Activated CD4-positive, alpha-beta T cell treated with anti-CD3 and anti-CD28 coated beads, Interleukin-2, amount 10 ng/mL, durations not matched to agents 7 days and 5 days (primary cell): ENCODE measurements around the gene CAMKK2. TPM values are rescaled to one million over a fixed set of nuclear protein-coding genes. Genes with fewer than 3 reads are reported as not detected.
"Not testable (repeated sequence)": the region's sequence is repeated elsewhere in the genome, so short reads cannot be mapped to it uniquely, and the experiment has no call there.

Source experiments
- CTCF ChIA-PET: fragments of 350-600 bp; sonication (Branson Sonifier 250); formaldehyde crosslinking; loops from one replicate; lab custom pipeline; 2021; ENCODE audit warnings: antibody characterized with exemption; lab: Charles Lee
- POLR2A ChIA-PET: fragments of 350-600 bp; sonication (Branson Sonifier 250); formaldehyde crosslinking; loops from one replicate; lab custom pipeline; 2021; ENCODE audit warnings: antibody characterized with exemption; lab: Charles Lee
- DNase-seq: peaks from one replicate; pipeline ENCODE4 v3.0.0-alpha.2; 2020
- H3K27ac Mint-ChIP-seq: one replicate; pipeline ENCODE4 v1.8.0; 2021; ENCODE audit warnings: mild to moderate bottlenecking, moderate library complexity, mixed read lengths
- H3K27me3 Mint-ChIP-seq: one replicate; pipeline ENCODE4 v1.8.0; 2021; ENCODE audit warnings: mixed read lengths
- H3K36me3 Mint-ChIP-seq: one replicate; pipeline ENCODE4 v1.8.0; 2021; ENCODE audit warnings: low read depth, mixed read lengths
- H3K4me1 Mint-ChIP-seq: one replicate; pipeline ENCODE4 v1.8.0; 2021; ENCODE audit warnings: mixed read lengths
- H3K4me3 Mint-ChIP-seq: one replicate; pipeline ENCODE4 v1.8.0; 2021; ENCODE audit warnings: mild to moderate bottlenecking, moderate library complexity, mixed read lengths
- H3K9me3 Mint-ChIP-seq: one replicate; pipeline ENCODE4 v1.8.0; 2021; ENCODE audit warnings: mixed read lengths
- total RNA-seq, 2 experiments: library from RNA; stranded (reverse); gene quantifications; one replicate each; pipeline ENCODE4 v1.2.3, GENCODE V29; 2021

Gene CAMKK2
- total RNA-seq, 2 experiments from 2014 or later, result 31.2 to 32.4 TPM

GRCh38 chr12:121325922-121326396, 29.4 kb upstream of the CAMKK2 start:
- no peak for DNase-seq
- Mint-ChIP-seq H3K36me3 (peaks cover 55% of the 10 kb centered on the region), H3K4me3 (no peak overlapping the region), H3K27ac (no peak overlapping the region), H3K27me3 (no peaks in the 10 kb centered on the region), H3K9me3 (no peaks in the 10 kb centered on the region), H3K4me1 (no peaks in the 10 kb centered on the region)
- CTCF ChIA-PET, result interaction anchor here (1.3 to 6.9 kb wide), 2 partner anchors 9 to 117 kb away, joined by 3 to 25 read pairs; no protein-coding TSS in a partner anchor
- POLR2A ChIA-PET, result no interaction called here

GRCh38 chr12:121323908-121324307, 27.4 kb upstream of the CAMKK2 start:
- H3K27me3 Mint-ChIP-seq, result no peaks in the 10 kb centered on the region
- no peak overlapping the region for H3K27ac Mint-ChIP-seq
- ChIA-PET CTCF (interaction anchor here (6.9 kb wide), 1 partner anchor 12 kb away, joined by 25 read pairs; no protein-coding TSS in a partner anchor), POLR2A (no interaction called here)
- no peak overlapping the region for H3K4me3 Mint-ChIP-seq
- peaks cover 44% of the 10 kb centered on the region for H3K36me3 Mint-ChIP-seq
- no peaks in the 10 kb centered on the region for H3K4me1 Mint-ChIP-seq
- DNase-seq, result no peak
- no peaks in the 10 kb centered on the region for H3K9me3 Mint-ChIP-seq

- H3K36me3 Mint-ChIP-seq, result peaks cover 48% of the 10 kb centered on the region
Measured at GRCh38 chr12:121318121-121318520, 21.6 kb upstream of the CAMKK2 start.

GRCh38 chr12:121314431-121314830, 17.9 kb upstream of the CAMKK2 start:
- Mint-ChIP-seq H3K9me3 (no peaks in the 10 kb centered on the region), H3K27ac (no peak overlapping the region), H3K4me1 (peaks cover 27% of the 10 kb centered on the region), H3K27me3 (no peaks in the 10 kb centered on the region), H3K4me3 (no peak overlapping the region), H3K36me3 (peaks cover 63% of the 10 kb centered on the region)
- DNase-seq, result no peak
- ChIA-PET CTCF (no interaction called here), POLR2A (no interaction called here)

More at GRCh38 chr12:121318121-121318520, 21.6 kb upstream of the CAMKK2 start:
- no peak for DNase-seq
- no peak overlapping the region for H3K27ac Mint-ChIP-seq
- no peaks in the 10 kb centered on the region for H3K27me3 Mint-ChIP-seq
- ChIA-PET POLR2A (no interaction called here), CTCF (interaction anchor here (0.6 to 1.4 kb wide), 4 partner anchors 11 to 89 kb away, joined by 3 to 4 read pairs (median 3); no protein-coding TSS in a partner anchor)
- peaks cover 23% of the 10 kb centered on the region for H3K4me1 Mint-ChIP-seq
- H3K4me3 Mint-ChIP-seq, result no peak overlapping the region
- H3K9me3 Mint-ChIP-seq, result no peaks in the 10 kb centered on the region

- Mint-ChIP-seq H3K4me1 (peaks cover 20% of the 10 kb centered on the region), H3K36me3 (peaks cover 54% of the 10 kb centered on the region)
- H3K27me3 Mint-ChIP-seq, H3K27ac Mint-ChIP-seq, POLR2A ChIA-PET, H3K9me3 Mint-ChIP-seq, CTCF ChIA-PET, H3K4me3 Mint-ChIP-seq, DNase-seq: not testable (repeated sequence)
Measured at GRCh38 chr12:121310231-121310630, 13.7 kb upstream of the CAMKK2 start.

- H3K27me3 Mint-ChIP-seq, H3K9me3 Mint-ChIP-seq, H3K27ac Mint-ChIP-seq, H3K4me1 Mint-ChIP-seq, H3K4me3 Mint-ChIP-seq, POLR2A ChIA-PET, DNase-seq: not testable (repeated sequence)
- CTCF ChIA-PET, result interaction anchor here (0.5 to 1.3 kb wide), 3 partner anchors 11 to 243 kb away, joined by 3 to 4 read pairs (median 3); no protein-coding TSS in a partner anchor
- peaks cover 36% of the 10 kb centered on the region for H3K36me3 Mint-ChIP-seq
Measured at GRCh38 chr12:121307397-121307796, 10.9 kb upstream of the CAMKK2 start.

GRCh38 chr12:121304306-121304705, 7.8 kb upstream of the CAMKK2 start:
- Mint-ChIP-seq H3K27ac (no peak overlapping the region), H3K4me3 (no peak overlapping the region), H3K4me1 (peaks cover 3% of the 10 kb centered on the region), H3K9me3 (no peaks in the 10 kb centered on the region), H3K27me3 (peaks cover 4% of the 10 kb centered on the region), H3K36me3 (peaks cover 14% of the 10 kb centered on the region)
- ChIA-PET POLR2A (no interaction called here), CTCF (no interaction called here)
- no peak for DNase-seq

GRCh38 chr12:121301876-121302275, 5.4 kb upstream of the CAMKK2 start:
- CTCF ChIA-PET, result no interaction called here
- peaks cover 12% of the 10 kb centered on the region for H3K4me1 Mint-ChIP-seq
- H3K27me3 Mint-ChIP-seq, result peaks cover 4% of the 10 kb centered on the region
- H3K4me3 Mint-ChIP-seq, result no peak overlapping the region
- H3K9me3 Mint-ChIP-seq, result no peaks in the 10 kb centered on the region
- no peak overlapping the region for H3K27ac Mint-ChIP-seq
- no peaks in the 10 kb centered on the region for H3K36me3 Mint-ChIP-seq
- POLR2A ChIA-PET, result no interaction called here
- no peak for DNase-seq

GRCh38 chr12:121300083-121300819, 3.7 kb upstream of the CAMKK2 start:
- ChIA-PET POLR2A (no interaction called here), CTCF (interaction anchor here (0.6 kb wide), 2 partner anchors 49 to 210 kb away, joined by 3 to 4 read pairs; no protein-coding TSS in a partner anchor)
- no peaks in the 10 kb centered on the region for H3K9me3 Mint-ChIP-seq
- DNase-seq, result no peak
- H3K4me1 Mint-ChIP-seq, result peaks cover 15% of the 10 kb centered on the region
- no peaks in the 10 kb centered on the region for H3K36me3 Mint-ChIP-seq
- H3K27ac Mint-ChIP-seq, result no peak overlapping the region
- H3K4me3 Mint-ChIP-seq, result no peak overlapping the region
- H3K27me3 Mint-ChIP-seq, result peaks cover 4% of the 10 kb centered on the region

GRCh38 chr12:121299662-121300061, 3.2 kb upstream of the CAMKK2 start:
- no peak overlapping the region for H3K4me3 Mint-ChIP-seq
- no peak for DNase-seq
- H3K27me3 Mint-ChIP-seq, result peaks cover 4% of the 10 kb centered on the region
- peaks cover 18% of the 10 kb centered on the region for H3K4me1 Mint-ChIP-seq
- POLR2A ChIA-PET, result no interaction called here
- CTCF ChIA-PET, result no interaction called here
- no peak overlapping the region for H3K27ac Mint-ChIP-seq
- no peaks in the 10 kb centered on the region for H3K9me3 Mint-ChIP-seq
- no peaks in the 10 kb centered on the region for H3K36me3 Mint-ChIP-seq

- POLR2A ChIA-PET, H3K27ac Mint-ChIP-seq, H3K9me3 Mint-ChIP-seq, H3K27me3 Mint-ChIP-seq, H3K36me3 Mint-ChIP-seq, DNase-seq: not testable (repeated sequence)
- Mint-ChIP-seq H3K4me3 (peak overlapping the region; percentile 74), H3K4me1 (peaks cover 31% of the 10 kb centered on the region)
- CTCF ChIA-PET, result interaction anchor here (0.7 kb wide), 1 partner anchor 77 kb away, joined by 4 read pairs; no protein-coding TSS in a partner anchor
Measured at GRCh38 chr12:121298411-121298810, 1.9 kb upstream of the CAMKK2 start.

- peaks cover 37% of the 10 kb centered on the region for H3K4me1 Mint-ChIP-seq
- ChIA-PET POLR2A (interaction anchor here (0.6 kb wide), 1 partner anchor 1057 kb away, joined by 4 read pairs; no protein-coding TSS in a partner anchor), CTCF (interaction anchor here (0.6 to 1.0 kb wide), 4 partner anchors 9 to 407 kb away, joined by 3 to 4 read pairs (median 3); no protein-coding TSS in a partner anchor)
- H3K36me3 Mint-ChIP-seq, result peaks cover 2% of the 10 kb centered on the region
- peak overlapping the region; percentile 74 for H3K4me3 Mint-ChIP-seq
- peak overlapping the region; percentile 84 for H3K27ac Mint-ChIP-seq
- no peaks in the 10 kb centered on the region for H3K9me3 Mint-ChIP-seq
- peak; percentile 7 for DNase-seq
- peaks cover 4% of the 10 kb centered on the region for H3K27me3 Mint-ChIP-seq
Measured at GRCh38 chr12:121297435-121297991, 1.0 kb upstream of the CAMKK2 start.
